HEK293 (cell line): ENCODE results near the gene IL17REL.

Experiments
- CTCF ChIA-PET: fragments of 350-600 bp; formaldehyde crosslinking; extraction: SDS; loops from one replicate; lab custom pipeline; 2021; ENCODE audit warnings: antibody characterized with exemption; lab: Yijun Ruan, JAX
- POLR2A ChIA-PET: fragments of 300-600 bp; formaldehyde crosslinking; extraction: SDS; loops from one replicate; lab custom pipeline; 2020; ENCODE audit warnings: antibody characterized with exemption, inconsistent platforms; lab: Yijun Ruan, JAX
- H3K27ac ChIP-seq: fragments of 200-500 bp; sonication (Bioruptor generic); 2 replicates; pipeline ENCODE4 v1.5.1; 2014; ENCODE audit warnings: low read depth, low read length, control low read depth, inconsistent platforms; ENCODE audit errors: extremely low read depth
- H3K36me3 ChIP-seq, 2 experiments: fragments of 200-500 bp in 1 of 2; sonication (Bioruptor generic) in 1 of 2; 1 replicate in 1 of 2; 2 replicates in 1 of 2; pipeline ENCODE4 v1.5.1; 2014 to 2017; ENCODE audit warnings: inconsistent platforms in 2 of 2, low read length in 2 of 2; ENCODE audit not compliant: control insufficient read depth in 2 of 2, insufficient read depth in 1 of 2
- H3K4me1 ChIP-seq: fragments of 200-500 bp; sonication (Bioruptor generic); 2 replicates; pipeline ENCODE4 v1.5.1; 2014; ENCODE audit warnings: mild to moderate bottlenecking, low read length, inconsistent platforms; ENCODE audit not compliant: control insufficient read depth, insufficient read depth
- H3K4me3 ChIP-seq: 2 replicates; pipeline ENCODE4 v1.5.1; 2011; ENCODE audit warnings: low read depth, mild to moderate bottlenecking, control low read depth, low read length, moderate library complexity
- H3K9me3 ChIP-seq: fragments of 200-500 bp; sonication (Bioruptor generic); 2 replicates; pipeline ENCODE4 v1.5.1; 2014; ENCODE audit warnings: low read depth, low read length, inconsistent platforms; ENCODE audit not compliant: control insufficient read depth, insufficient read depth
- BCL11B ChIP-seq: fragments of 450-650 bp; formaldehyde crosslinking; IDR thresholded peaks from 2 replicates; pipeline ENCODE4 v1.5.1; 2016; ENCODE audit warnings: low read depth, missing biosample characterization, missing genetic modification characterization
- GLIS1 ChIP-seq: fragments of 450-650 bp; formaldehyde crosslinking; IDR thresholded peaks from 2 replicates; pipeline ENCODE4 v1.5.1; 2016; ENCODE audit warnings: missing biosample characterization, missing genetic modification characterization
- GLIS2 ChIP-seq: fragments of 450-650 bp; formaldehyde crosslinking; IDR thresholded peaks from 2 replicates; pipeline ENCODE4 v1.5.1; 2016; ENCODE audit warnings: missing biosample characterization, missing genetic modification characterization
- KLF1 ChIP-seq: fragments of 450-650 bp; formaldehyde crosslinking; IDR thresholded peaks from 2 replicates; pipeline ENCODE4 v1.5.1; 2016; ENCODE audit warnings: missing biosample characterization, missing genetic modification characterization
- KLF9 ChIP-seq: fragments of 450-650 bp; formaldehyde crosslinking; IDR thresholded peaks from 2 replicates; pipeline ENCODE4 v1.5.1; 2016; ENCODE audit warnings: missing biosample characterization, missing genetic modification characterization, low read depth
- OSR2 ChIP-seq: fragments of 450-650 bp; formaldehyde crosslinking; IDR thresholded peaks from 2 replicates; pipeline ENCODE4 v1.5.1; 2016; ENCODE audit warnings: missing biosample characterization, missing genetic modification characterization
- REPIN1 ChIP-seq: fragments of 450-650 bp; formaldehyde crosslinking; IDR thresholded peaks from 2 replicates; pipeline ENCODE4 v1.5.1; 2017; ENCODE audit warnings: missing biosample characterization, missing genetic modification characterization, low read depth
- ZBTB20 ChIP-seq: fragments of 450-650 bp; formaldehyde crosslinking; IDR thresholded peaks from 2 replicates; pipeline ENCODE4 v1.5.1; 2016; ENCODE audit warnings: missing biosample characterization, missing genetic modification characterization
- ZBTB7A ChIP-seq: fragments of 450-650 bp; formaldehyde crosslinking; IDR thresholded peaks from 2 replicates; pipeline ENCODE4 v1.5.1; 2016; ENCODE audit warnings: low read depth, missing biosample characterization, missing genetic modification characterization
- ZFHX2 ChIP-seq: fragments of 450-650 bp; formaldehyde crosslinking; conservative IDR thresholded peaks from 2 replicates; pipeline ENCODE4 v1.5.1; 2016; ENCODE audit warnings: missing biosample characterization, missing genetic modification characterization
- ZNF292 ChIP-seq: fragments of 450-650 bp; formaldehyde crosslinking; IDR thresholded peaks from 2 replicates; pipeline ENCODE4 v1.5.1; 2016; ENCODE audit warnings: low read depth, missing biosample characterization, missing genetic modification characterization, borderline replicate concordance
- ZNF335 ChIP-seq: fragments of 450-650 bp; formaldehyde crosslinking; conservative IDR thresholded peaks from 2 replicates; pipeline ENCODE4 v1.5.1; 2016; ENCODE audit warnings: missing biosample characterization, missing genetic modification characterization
- ZNF530 ChIP-seq: fragments of 450-650 bp; formaldehyde crosslinking; IDR thresholded peaks from 2 replicates; pipeline ENCODE4 v1.5.1; 2016; ENCODE audit warnings: low read depth, missing biosample characterization, missing genetic modification characterization
- ZNF571 ChIP-seq: fragments of 450-650 bp; formaldehyde crosslinking; IDR thresholded peaks from 2 replicates; pipeline ENCODE4 v1.5.0; 2017; ENCODE audit warnings: missing biosample characterization, missing genetic modification characterization
- ZNF621 ChIP-seq: fragments of 450-650 bp; formaldehyde crosslinking; IDR thresholded peaks from 2 replicates; pipeline ENCODE4 v1.5.1; 2017; ENCODE audit warnings: missing biosample characterization, missing genetic modification characterization
- ZNF707 ChIP-seq: fragments of 450-650 bp; formaldehyde crosslinking; IDR thresholded peaks from 2 replicates; pipeline ENCODE4 v1.5.1; 2016; ENCODE audit warnings: missing biosample characterization, missing genetic modification characterization
- ZNF768 ChIP-seq: fragments of 450-650 bp; formaldehyde crosslinking; IDR thresholded peaks from 2 replicates; pipeline ENCODE4 v1.5.1; 2018; ENCODE audit warnings: missing biosample characterization, mild to moderate bottlenecking, missing genetic modification characterization
- ZXDB ChIP-seq: fragments of 450-650 bp; formaldehyde crosslinking; IDR thresholded peaks from 2 replicates; pipeline ENCODE4 v1.5.1; 2016; ENCODE audit warnings: missing biosample characterization, missing genetic modification characterization
- TF ChIP-seq, protein P1 (sequence below): fragments of 450-650 bp; formaldehyde crosslinking; IDR thresholded peaks from 2 replicates; pipeline ENCODE4 v1.5.1; 2016; ENCODE audit warnings: missing biosample characterization, missing genetic modification characterization
- TF ChIP-seq, protein P2 (sequence below): fragments of 450-650 bp; formaldehyde crosslinking; IDR thresholded peaks from 2 replicates; pipeline ENCODE4 v1.5.1; 2016; ENCODE audit warnings: missing biosample characterization, missing genetic modification characterization
- TF ChIP-seq, protein P3 (sequence below): fragments of 450-650 bp; formaldehyde crosslinking; IDR thresholded peaks from 2 replicates; pipeline ENCODE4 v1.5.1; 2016; ENCODE audit warnings: missing biosample characterization, missing genetic modification characterization
- TF ChIP-seq, protein P4 (sequence below): fragments of 450-650 bp; formaldehyde crosslinking; IDR thresholded peaks from 2 replicates; pipeline ENCODE4 v1.5.1; 2016; ENCODE audit warnings: missing biosample characterization, missing genetic modification characterization

Gene IL17REL

DNA sequence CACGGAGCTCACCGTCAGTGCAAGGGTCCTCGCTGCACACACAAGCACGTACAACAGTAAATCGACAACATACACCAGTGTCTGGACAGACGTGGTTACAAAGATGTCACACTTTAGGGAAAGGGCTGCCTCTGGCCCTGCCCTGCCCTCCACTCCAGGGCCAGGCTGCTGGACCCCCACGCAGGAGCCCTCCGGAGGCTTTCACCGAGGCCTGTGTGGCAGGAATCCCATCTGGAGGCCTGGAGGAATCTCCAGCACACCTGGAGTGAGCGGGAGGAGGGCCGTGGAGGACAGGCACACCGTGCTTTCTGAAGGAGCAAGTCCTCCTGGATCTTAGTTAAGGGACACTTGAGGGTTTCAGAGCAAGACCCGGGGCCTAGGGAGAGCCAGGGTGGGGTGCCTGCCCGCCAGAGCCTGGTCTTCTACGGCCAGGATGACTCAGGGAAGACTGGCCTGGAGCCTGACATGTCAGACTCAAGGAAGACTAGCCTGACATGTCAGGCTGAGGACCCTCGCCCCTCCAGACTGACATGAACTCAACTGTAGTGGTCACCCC, 54.1 kb downstream of the IL17REL start:
- H3K36me3 ChIP-seq = peaks cover 3 to 19% of the 10 kb centered on the region in 2 experiments
- ChIA-PET CTCF (interaction anchor here (0.6 to 1.5 kb wide), 2 partner anchors 8 to 72 kb away, joined by 3 to 7 read pairs; no protein-coding TSS in a partner anchor), POLR2A (interaction anchor here (0.6 to 1.7 kb wide), 3 partner anchors 12 to 107 kb away, joined by 3 to 5 read pairs (median 4); no protein-coding TSS in a partner anchor)
- H3K4me1 ChIP-seq = peaks cover 12% of the 10 kb centered on the region
- H3K9me3 ChIP-seq = no peaks in the 10 kb centered on the region
- no peak overlapping the region for H3K4me3 ChIP-seq
- H3K27ac ChIP-seq = no peak overlapping the region
- TF ChIP-seq ZNF571 (tag by site-specific recombination) = no peak
- TF ChIP-seq ZNF768 (tag by site-specific recombination) = no peak
- peak; percentile 49 for TF ChIP-seq ZNF335 (tag by site-specific recombination)

DNA sequence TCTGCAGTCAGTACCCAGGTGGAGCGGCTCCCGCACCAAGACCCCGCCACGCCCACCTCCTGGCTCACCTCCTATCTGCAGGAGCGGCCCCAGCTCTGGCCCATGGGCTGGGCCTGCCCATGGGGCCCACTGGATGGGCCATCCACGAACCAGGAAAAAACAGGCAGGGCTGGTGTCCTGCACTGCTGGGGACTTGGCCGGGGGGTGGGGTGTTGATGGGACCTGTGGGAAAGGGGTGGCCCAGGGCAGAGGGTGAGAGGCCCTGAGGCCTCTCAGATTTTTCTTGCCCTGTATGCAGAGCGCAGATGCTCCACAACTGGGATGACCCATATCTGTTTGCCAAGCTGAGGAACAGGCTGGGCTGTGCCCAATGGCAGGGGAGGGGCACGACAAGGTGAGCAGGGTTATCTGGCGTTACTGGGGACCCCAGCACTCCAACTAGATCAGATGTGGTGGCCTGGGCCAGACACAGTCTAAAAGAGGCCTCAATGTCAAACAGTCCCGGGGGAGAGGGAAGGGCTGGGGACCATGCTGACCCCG, 54.7 kb downstream of the IL17REL start:
- ChIA-PET CTCF (interaction anchor here (1.5 kb wide), 1 partner anchor 72 kb away, joined by 7 read pairs; no protein-coding TSS in a partner anchor), POLR2A (no interaction called here)
- H3K4me1 ChIP-seq = peaks cover 9% of the 10 kb centered on the region

DNA sequence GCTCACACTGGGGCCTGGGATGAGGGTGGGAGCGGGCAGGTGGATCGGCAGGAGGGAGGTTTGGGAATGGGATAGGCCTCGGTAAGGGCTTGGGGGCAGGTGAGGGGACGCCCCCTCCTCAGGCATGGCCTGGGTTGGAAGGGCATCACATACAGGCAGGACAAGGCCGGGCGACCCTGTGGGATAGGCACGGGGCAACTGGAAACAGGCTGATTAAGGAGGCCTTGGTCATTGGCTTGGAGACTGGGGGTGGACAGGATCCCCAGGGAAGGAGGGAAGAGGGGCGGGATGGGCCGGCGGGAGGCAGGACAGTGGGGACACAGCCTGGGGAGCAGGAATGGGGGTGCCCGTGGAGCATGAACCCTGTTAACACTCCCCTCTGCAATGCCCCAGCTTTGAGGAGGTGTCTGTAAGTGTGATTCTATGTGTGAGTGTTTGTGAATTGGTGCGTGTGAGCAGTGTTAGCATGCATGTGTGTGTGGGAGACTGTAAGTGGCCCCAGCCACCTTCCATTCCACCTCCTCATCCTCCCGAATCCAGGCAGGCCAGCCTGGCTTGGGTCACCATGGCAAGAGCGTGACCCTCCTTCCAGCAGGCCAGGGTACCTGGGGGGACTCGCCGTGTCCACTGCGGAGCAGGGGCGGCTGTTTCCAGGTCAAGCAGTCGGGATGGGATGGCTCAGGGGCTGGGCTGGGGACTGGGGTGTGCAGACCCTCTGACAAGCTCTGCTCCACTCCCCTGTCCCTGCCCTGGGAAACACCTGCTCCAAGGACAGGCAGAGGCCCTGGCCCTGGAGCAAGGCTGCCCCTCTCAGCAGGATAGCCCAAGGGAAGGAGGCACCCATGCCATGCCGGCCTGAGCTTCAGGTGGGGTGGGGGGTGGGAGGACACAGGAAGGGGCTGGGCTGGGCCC, 55.4 kb downstream of the IL17REL start:
- CTCF ChIA-PET = interaction anchor here (1.5 kb wide), 1 partner anchor 73 kb away, joined by 7 read pairs; no protein-coding TSS in a partner anchor
- H3K27ac ChIP-seq = no peak overlapping the region
- H3K9me3 ChIP-seq = no peaks in the 10 kb centered on the region
- no peak overlapping the region for H3K4me3 ChIP-seq
- H3K4me1 ChIP-seq = peaks cover 4% of the 10 kb centered on the region; the same call in 1 of the 2 replicates
- POLR2A ChIA-PET = no interaction called here
- H3K36me3 ChIP-seq = peaks cover 0 to 8% of the 10 kb centered on the region in 2 experiments; a peak in 2 of 3 replicates
- TF ChIP-seq ZNF621 (no peak), ZBTB7A (tag by site-specific recombination) (no peak), ZNF292 (no peak), ZFHX2 (tag by site-specific recombination) (peak; percentile 70), BCL11B (tag by site-specific recombination) (0 out of 2 replicates have a peak, but pooled peaks have one; percentile 32), ZNF707 (tag by site-specific recombination) (no peak), ZXDB (tag by site-specific recombination) (no peak), ZBTB20 (tag by site-specific recombination) (no peak), REPIN1 (tag by site-specific recombination) (no peak), OSR2 (tag by site-specific recombination) (no peak)
- TF ChIP-seq, protein P1, sequence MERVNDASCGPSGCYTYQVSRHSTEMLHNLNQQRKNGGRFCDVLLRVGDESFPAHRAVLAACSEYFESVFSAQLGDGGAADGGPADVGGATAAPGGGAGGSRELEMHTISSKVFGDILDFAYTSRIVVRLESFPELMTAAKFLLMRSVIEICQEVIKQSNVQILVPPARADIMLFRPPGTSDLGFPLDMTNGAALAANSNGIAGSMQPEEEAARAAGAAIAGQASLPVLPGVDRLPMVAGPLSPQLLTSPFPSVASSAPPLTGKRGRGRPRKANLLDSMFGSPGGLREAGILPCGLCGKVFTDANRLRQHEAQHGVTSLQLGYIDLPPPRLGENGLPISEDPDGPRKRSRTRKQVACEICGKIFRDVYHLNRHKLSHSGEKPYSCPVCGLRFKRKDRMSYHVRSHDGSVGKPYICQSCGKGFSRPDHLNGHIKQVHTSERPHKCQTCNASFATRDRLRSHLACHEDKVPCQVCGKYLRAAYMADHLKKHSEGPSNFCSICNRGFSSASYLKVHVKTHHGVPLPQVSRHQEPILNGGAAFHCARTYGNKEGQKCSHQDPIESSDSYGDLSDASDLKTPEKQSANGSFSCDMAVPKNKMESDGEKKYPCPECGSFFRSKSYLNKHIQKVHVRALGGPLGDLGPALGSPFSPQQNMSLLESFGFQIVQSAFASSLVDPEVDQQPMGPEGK (tag by site-specific recombination) = no peak

More for the DNA sequence above, 54.7 kb downstream of the IL17REL start:
- H3K4me3 ChIP-seq = no peak overlapping the region
- H3K9me3 ChIP-seq = no peaks in the 10 kb centered on the region
- TF ChIP-seq GLIS2 (peak; percentile 49), KLF1 (tag by site-specific recombination) (peak; percentile 39; the same call in 1 of the 2 replicates), ZXDB (tag by site-specific recombination) (no peak), ZNF530 (no peak), GLIS1 (peak; percentile 39; the same call in 1 of the 2 replicates), KLF9 (tag by site-specific recombination) (0 out of 2 replicates have a peak, but pooled peaks have one; percentile 46)
- TF ChIP-seq, protein P2, sequence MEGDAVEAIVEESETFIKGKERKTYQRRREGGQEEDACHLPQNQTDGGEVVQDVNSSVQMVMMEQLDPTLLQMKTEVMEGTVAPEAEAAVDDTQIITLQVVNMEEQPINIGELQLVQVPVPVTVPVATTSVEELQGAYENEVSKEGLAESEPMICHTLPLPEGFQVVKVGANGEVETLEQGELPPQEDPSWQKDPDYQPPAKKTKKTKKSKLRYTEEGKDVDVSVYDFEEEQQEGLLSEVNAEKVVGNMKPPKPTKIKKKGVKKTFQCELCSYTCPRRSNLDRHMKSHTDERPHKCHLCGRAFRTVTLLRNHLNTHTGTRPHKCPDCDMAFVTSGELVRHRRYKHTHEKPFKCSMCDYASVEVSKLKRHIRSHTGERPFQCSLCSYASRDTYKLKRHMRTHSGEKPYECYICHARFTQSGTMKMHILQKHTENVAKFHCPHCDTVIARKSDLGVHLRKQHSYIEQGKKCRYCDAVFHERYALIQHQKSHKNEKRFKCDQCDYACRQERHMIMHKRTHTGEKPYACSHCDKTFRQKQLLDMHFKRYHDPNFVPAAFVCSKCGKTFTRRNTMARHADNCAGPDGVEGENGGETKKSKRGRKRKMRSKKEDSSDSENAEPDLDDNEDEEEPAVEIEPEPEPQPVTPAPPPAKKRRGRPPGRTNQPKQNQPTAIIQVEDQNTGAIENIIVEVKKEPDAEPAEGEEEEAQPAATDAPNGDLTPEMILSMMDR (tag by site-specific recombination) = no peak
- TF ChIP-seq, protein P3, sequence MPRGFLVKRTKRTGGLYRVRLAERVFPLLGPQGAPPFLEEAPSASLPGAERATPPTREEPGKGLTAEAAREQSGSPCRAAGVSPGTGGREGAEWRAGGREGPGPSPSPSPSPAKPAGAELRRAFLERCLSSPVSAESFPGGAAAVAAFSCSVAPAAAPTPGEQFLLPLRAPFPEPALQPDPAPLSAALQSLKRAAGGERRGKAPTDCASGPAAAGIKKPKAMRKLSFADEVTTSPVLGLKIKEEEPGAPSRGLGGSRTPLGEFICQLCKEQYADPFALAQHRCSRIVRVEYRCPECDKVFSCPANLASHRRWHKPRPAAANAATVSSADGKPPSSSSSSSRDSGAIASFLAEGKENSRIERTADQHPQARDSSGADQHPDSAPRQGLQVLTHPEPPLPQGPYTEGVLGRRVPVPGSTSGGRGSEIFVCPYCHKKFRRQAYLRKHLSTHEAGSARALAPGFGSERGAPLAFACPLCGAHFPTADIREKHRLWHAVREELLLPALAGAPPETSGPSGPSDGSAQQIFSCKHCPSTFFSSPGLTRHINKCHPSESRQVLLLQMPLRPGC = no peak
- TF ChIP-seq, protein P4, sequence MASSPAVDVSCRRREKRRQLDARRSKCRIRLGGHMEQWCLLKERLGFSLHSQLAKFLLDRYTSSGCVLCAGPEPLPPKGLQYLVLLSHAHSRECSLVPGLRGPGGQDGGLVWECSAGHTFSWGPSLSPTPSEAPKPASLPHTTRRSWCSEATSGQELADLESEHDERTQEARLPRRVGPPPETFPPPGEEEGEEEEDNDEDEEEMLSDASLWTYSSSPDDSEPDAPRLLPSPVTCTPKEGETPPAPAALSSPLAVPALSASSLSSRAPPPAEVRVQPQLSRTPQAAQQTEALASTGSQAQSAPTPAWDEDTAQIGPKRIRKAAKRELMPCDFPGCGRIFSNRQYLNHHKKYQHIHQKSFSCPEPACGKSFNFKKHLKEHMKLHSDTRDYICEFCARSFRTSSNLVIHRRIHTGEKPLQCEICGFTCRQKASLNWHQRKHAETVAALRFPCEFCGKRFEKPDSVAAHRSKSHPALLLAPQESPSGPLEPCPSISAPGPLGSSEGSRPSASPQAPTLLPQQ = peak; percentile 39; the same call in 1 of the 2 replicates
- H3K27ac ChIP-seq = no peak overlapping the region
- H3K36me3 ChIP-seq = peaks cover 0 to 13% of the 10 kb centered on the region in 2 experiments; a peak in 2 of 3 replicates
